ENCODE results near the gene TNP2. TPM values are rescaled to one million over a fixed set of nuclear protein-coding genes. Genes with fewer than 3 reads are reported as not detected.

TNP2 gene
- total RNA-seq, 2 experiments from 2014 or later = not detected

GRCh38 chr16:11285842-11286241 lies 16.7 kb upstream of the TNP2 start:
- Mint-ChIP-seq H3K27ac (peak overlapping the region; percentile 35), H3K4me3 (no peak overlapping the region)

GRCh38 chr16:11283820-11284248 lies 14.7 kb upstream of the TNP2 start:
- intact Hi-C loops (cut with micrococcal nuclease) = no loop called here
- no peak overlapping the region for H3K27ac Mint-ChIP-seq
- POLR2A ChIA-PET = no interaction called here
- peaks cover 8% of the 10 kb centered on the region for H3K27me3 Mint-ChIP-seq
- no peak for DNase-seq
- no peak overlapping the region for H3K4me3 Mint-ChIP-seq
- CTCF ChIA-PET = interaction anchor here (0.6 to 1.6 kb wide), 2 partner anchors 28 to 88 kb away, joined by 3 to 4 read pairs; partner anchors contain the start of gene SOCS1
- H3K36me3 Mint-ChIP-seq = no peaks in the 10 kb centered on the region
- H3K9me3 Mint-ChIP-seq = no peaks in the 10 kb centered on the region
- H3K4me1 Mint-ChIP-seq (ENCODE audit: low read depth) = peaks cover 20% of the 10 kb centered on the region

More at GRCh38 chr16:11285842-11286241, 16.7 kb upstream of the TNP2 start:
- Mint-ChIP-seq H3K27me3 (peaks cover 8% of the 10 kb centered on the region), H3K9me3 (no peaks in the 10 kb centered on the region), H3K36me3 (no peaks in the 10 kb centered on the region), H3K4me1 (ENCODE audit: low read depth) (peaks cover 20% of the 10 kb centered on the region)
- CTCF ChIA-PET = interaction anchor here (1.3 kb wide), 1 partner anchor 321 kb away, joined by 4 read pairs; no protein-coding TSS in a partner anchor
- intact Hi-C loops (cut with micrococcal nuclease) = no loop called here
- DNase-seq = no peak
- POLR2A ChIA-PET = interaction anchor here (1.0 to 1.2 kb wide), 3 partner anchors 22 to 69 kb away, joined by 3 read pairs; partner anchors contain the start of gene SOCS1

- Mint-ChIP-seq H3K4me3 (no peak within 1 kb of the TSS), H3K27me3 (peaks cover 5% of the 10 kb centered on the region), H3K4me1 (ENCODE audit: low read depth) (peaks cover 6% of the 10 kb centered on the region), H3K36me3 (no peaks in the 10 kb centered on the region), H3K9me3 (no peaks in the 10 kb centered on the region), H3K27ac (no peak within 1 kb of the TSS)
- no peak for DNase-seq
- intact Hi-C loops (cut with micrococcal nuclease) = no loop called here
- POLR2A ChIA-PET = no interaction called here
- CTCF ChIA-PET = interaction anchor here (1.2 kb wide), 1 partner anchor 91 kb away, joined by 8 read pairs; no protein-coding TSS in a partner anchor
Measured at GRCh38 chr16:11280616-11281522, 11.7 kb upstream of the TNP2 start, which contains the start of gene PRM1. Gene PRM1 (minus strand): TSS chr16:11281330. CDS start chr16:11281238, 92 bp downstream.

- no peaks in the 10 kb centered on the region for H3K9me3 Mint-ChIP-seq
- no peak overlapping the region for H3K4me3 Mint-ChIP-seq
- no peaks in the 10 kb centered on the region for H3K4me1 Mint-ChIP-seq (ENCODE audit: low read depth)
- H3K27me3 Mint-ChIP-seq = peaks cover 3% of the 10 kb centered on the region
- no peaks in the 10 kb centered on the region for H3K36me3 Mint-ChIP-seq
- CTCF ChIA-PET = interaction anchor here (1.2 kb wide), 1 partner anchor 93 kb away, joined by 8 read pairs; no protein-coding TSS in a partner anchor
- H3K27ac Mint-ChIP-seq = no peak overlapping the region
- no peak for DNase-seq
- POLR2A ChIA-PET = no interaction called here
- intact Hi-C loops (cut with micrococcal nuclease) = no loop called here
Measured at GRCh38 chr16:11278681-11279628, 9.8 kb upstream of the TNP2 start.

GRCh38 chr16:11277607-11278337 lies 8.6 kb upstream of the TNP2 start:
- H3K27me3 Mint-ChIP-seq = peaks cover 3% of the 10 kb centered on the region
- CTCF ChIA-PET = no interaction called here
- no peaks in the 10 kb centered on the region for H3K4me1 Mint-ChIP-seq (ENCODE audit: low read depth)
- intact Hi-C loops (cut with micrococcal nuclease) = no loop called here
- no peak for DNase-seq
- H3K27ac Mint-ChIP-seq = no peak overlapping the region
- POLR2A ChIA-PET = no interaction called here
- no peak overlapping the region for H3K4me3 Mint-ChIP-seq
- no peaks in the 10 kb centered on the region for H3K9me3 Mint-ChIP-seq
- no peaks in the 10 kb centered on the region for H3K36me3 Mint-ChIP-seq

GRCh38 chr16:11276896-11277593 lies 7.9 kb upstream of the TNP2 start:
- CTCF ChIA-PET = interaction anchor here (0.6 kb wide), 1 partner anchor 235 kb away, joined by 3 read pairs; no protein-coding TSS in a partner anchor
- POLR2A ChIA-PET = no interaction called here
- intact Hi-C loops (cut with micrococcal nuclease) = no loop called here
- Mint-ChIP-seq H3K27ac (no peak overlapping the region), H3K9me3 (no peaks in the 10 kb centered on the region), H3K36me3 (no peaks in the 10 kb centered on the region), H3K4me3 (no peak overlapping the region), H3K4me1 (ENCODE audit: low read depth) (no peaks in the 10 kb centered on the region), H3K27me3 (peaks cover under 1% of the 10 kb centered on the region)
- no peak for DNase-seq

- Mint-ChIP-seq H3K27me3 (no peaks in the 10 kb centered on the region), H3K27ac (no peak within 1 kb of the TSS), H3K36me3 (no peaks in the 10 kb centered on the region), H3K9me3 (no peaks in the 10 kb centered on the region), H3K4me3 (no peak within 1 kb of the TSS), H3K4me1 (ENCODE audit: low read depth) (no peaks in the 10 kb centered on the region)
- intact Hi-C loops (cut with micrococcal nuclease) = no loop called here
- no peak for DNase-seq
- ChIA-PET POLR2A (no interaction called here), CTCF (interaction anchor here (0.6 kb wide), 1 partner anchor 234 kb away, joined by 3 read pairs; no protein-coding TSS in a partner anchor)
Measured at GRCh38 chr16:11276143-11276895, 7.2 kb upstream of the TNP2 start, which contains the start of gene PRM2. Gene PRM2 (minus strand): TSS chr16:11276480. CDS start chr16:11276370, 110 bp downstream.

- no peak overlapping the region for H3K4me3 Mint-ChIP-seq
- POLR2A ChIA-PET = no interaction called here
- H3K27me3 Mint-ChIP-seq = no peaks in the 10 kb centered on the region
- H3K27ac Mint-ChIP-seq = no peak overlapping the region
- DNase-seq = no peak
- no peaks in the 10 kb centered on the region for H3K4me1 Mint-ChIP-seq (ENCODE audit: low read depth)
- H3K9me3 Mint-ChIP-seq = no peaks in the 10 kb centered on the region
- intact Hi-C loops (cut with micrococcal nuclease) = no loop called here
- CTCF ChIA-PET = no interaction called here
- no peaks in the 10 kb centered on the region for H3K36me3 Mint-ChIP-seq
Measured at GRCh38 chr16:11274964-11275363, 5.8 kb upstream of the TNP2 start.

- ChIA-PET POLR2A (interaction anchor here (0.5 kb wide), 1 partner anchor 686 kb away, joined by 6 read pairs; no protein-coding TSS in a partner anchor), CTCF (no interaction called here)
- H3K9me3 Mint-ChIP-seq = no peaks in the 10 kb centered on the region
- no peak for DNase-seq
- H3K27ac Mint-ChIP-seq = no peak overlapping the region
- no peaks in the 10 kb centered on the region for H3K36me3 Mint-ChIP-seq
- no peaks in the 10 kb centered on the region for H3K27me3 Mint-ChIP-seq
- H3K4me1 Mint-ChIP-seq (ENCODE audit: low read depth) = no peaks in the 10 kb centered on the region
- intact Hi-C loops (cut with micrococcal nuclease) = no loop called here
- no peak overlapping the region for H3K4me3 Mint-ChIP-seq
Measured at GRCh38 chr16:11273721-11274324, 4.7 kb upstream of the TNP2 start.
